GM23338 (cell line): Measurements from ENCODE around the gene DLG5. TPM values are rescaled to one million over a fixed set of nuclear protein-coding genes. Genes with fewer than 3 reads are reported as not detected.

ENCODE experiments used
- ATAC-seq: fragments of 200-7000 bp; cut with Tn5 transposase; 3 replicates; pipeline ENCODE4 v1.9.1; 2020
- DNase-seq: peaks from one replicate; pipeline ENCODE4 v3.0.0-alpha.2; 2015; ENCODE audit warnings: low spot score
- H2AFZ ChIP-seq: fragments of 200-600 bp; sonication (generic); 2 replicates; pipeline ENCODE4 v1.8.0; 2016; ENCODE audit warnings: antibody characterized with exemption, mild to moderate bottlenecking, moderate library complexity
- H3F3A ChIP-seq: fragments of 200-600 bp; sonication (generic); replicated peaks from 2 replicates; pipeline ENCODE4 v1.8.0; 2017; ENCODE audit warnings: antibody characterized with exemption, mixed run types, low read depth
- H3K27ac ChIP-seq: fragments of 200-600 bp; sonication (generic); 2 replicates; pipeline ENCODE4 v1.6.1; 2016; ENCODE audit warnings: low read depth
- H3K27me3 ChIP-seq: fragments of 200-600 bp; sonication (generic); 2 replicates; pipeline ENCODE4 v1.8.0; 2016; ENCODE audit warnings: mild to moderate bottlenecking, mixed run types, moderate library complexity; ENCODE audit not compliant: insufficient read depth
- H3K36me3 ChIP-seq: fragments of 200-600 bp; sonication (generic); 2 replicates; pipeline ENCODE4 v1.8.0; 2016; ENCODE audit warnings: mild to moderate bottlenecking; ENCODE audit not compliant: insufficient read depth
- H3K4me1 ChIP-seq: fragments of 200-600 bp; sonication (generic); 2 replicates; pipeline ENCODE4 v1.8.0; 2016; ENCODE audit warnings: mild to moderate bottlenecking, moderate library complexity; ENCODE audit not compliant: insufficient read depth
- H3K4me2 ChIP-seq: fragments of 200-600 bp; sonication (generic); 2 replicates; pipeline ENCODE4 v1.7.1; 2017; ENCODE audit warnings: mixed run types
- H3K4me3 ChIP-seq: fragments of 200-600 bp; sonication (generic); 2 replicates; pipeline ENCODE4 v1.6.1; 2016; ENCODE audit warnings: mixed run types
- H3K79me2 ChIP-seq: fragments of 200-600 bp; sonication (generic); replicated peaks from 2 replicates; pipeline ENCODE4 v1.8.0; 2017; ENCODE audit warnings: mild to moderate bottlenecking; ENCODE audit not compliant: insufficient read depth
- H3K9me2 ChIP-seq: fragments of 200-600 bp; sonication (generic); 2 replicates; pipeline ENCODE4 v1.8.0; 2017; ENCODE audit not compliant: insufficient read depth
- H4K20me1 ChIP-seq: fragments of 200-600 bp; sonication (generic); replicated peaks from 2 replicates; pipeline ENCODE4 v1.8.0; 2017; ENCODE audit warnings: mild to moderate bottlenecking; ENCODE audit not compliant: insufficient read depth
- H3K27ac Mint-ChIP-seq: 2 replicates; pipeline ENCODE4 v1.8.0; 2020; ENCODE audit warnings: inconsistent platforms, mild to moderate bottlenecking, moderate library complexity, mixed read lengths
- H3K27me3 Mint-ChIP-seq: 3 replicates; pipeline ENCODE4 v1.8.0; 2022; ENCODE audit warnings: low read depth, mild to moderate bottlenecking, moderate library complexity, mixed read lengths, inconsistent platforms; ENCODE audit not compliant: insufficient read depth, poor library complexity
- H3K36me3 Mint-ChIP-seq: 3 replicates; pipeline ENCODE4 v1.8.0; 2021; ENCODE audit warnings: low read depth, mild to moderate bottlenecking, inconsistent platforms, moderate library complexity, mixed read lengths
- H3K4me1 Mint-ChIP-seq: 3 replicates; pipeline ENCODE4 v1.8.0; 2020; ENCODE audit warnings: mild to moderate bottlenecking, inconsistent platforms, mixed read lengths
- H3K4me3 Mint-ChIP-seq: 3 replicates; pipeline ENCODE4 v1.8.0; 2021; ENCODE audit warnings: moderate library complexity, mild to moderate bottlenecking, inconsistent platforms, mixed read lengths
- H3K9me3 Mint-ChIP-seq: 3 replicates; pipeline ENCODE4 v1.8.0; 2020; ENCODE audit warnings: moderate library complexity, mild to moderate bottlenecking, inconsistent platforms, mixed read lengths
- CREB1 ChIP-seq: fragments of 250-450 bp; sonication (Bioruptor Pico); IDR thresholded peaks from 2 replicates; pipeline ENCODE4 v1.5.0; 2020; ENCODE audit warnings: low read depth, mild to moderate bottlenecking, moderate library complexity
- CTCF ChIP-seq, 2 experiments: fragments of 200-600 bp in 1 of 2; sonication (generic) in 1 of 2; conservative IDR thresholded peaks; 2 replicates each; pipeline versions ENCODE4 v1.5.1 to v1.6.1; 2016 to 2017; ENCODE audit warnings: antibody characterized with exemption in 2 of 2, low read depth in 2 of 2, mild to moderate bottlenecking in 2 of 2, moderate library complexity in 1 of 2
- EZH2 ChIP-seq: fragments of 200-600 bp; sonication (generic); IDR thresholded peaks from one replicate; pipeline ENCODE4 v1.8.0; 2017; ENCODE audit warnings: antibody characterized with exemption, mild to moderate bottlenecking, low read depth; ENCODE audit not compliant: unreplicated experiment
- EZH2phosphoT487 ChIP-seq: fragments of 200-600 bp; sonication (generic); IDR thresholded peaks from one replicate; pipeline ENCODE4 v1.8.1; 2018; ENCODE audit warnings: antibody characterized with exemption; ENCODE audit not compliant: unreplicated experiment
- JUNB ChIP-seq: IDR thresholded peaks from one replicate; pipeline ENCODE4 v1.6.1; 2016; ENCODE audit warnings: antibody characterized with exemption; ENCODE audit not compliant: unreplicated experiment
- NANOG ChIP-seq: IDR thresholded peaks from 2 replicates; pipeline ENCODE4 v1.6.1; 2016; ENCODE audit warnings: antibody characterized with exemption, borderline replicate concordance
- POLR2AphosphoS5 ChIP-seq: IDR thresholded peaks from 2 replicates; pipeline ENCODE4 v1.6.1; 2016; ENCODE audit warnings: antibody characterized with exemption, low read depth
- STAT1 ChIP-seq: IDR thresholded peaks from one replicate; pipeline ENCODE4 v1.6.1; 2016; ENCODE audit warnings: antibody characterized with exemption; ENCODE audit not compliant: unreplicated experiment
- ZNF114 ChIP-seq: fragments of 250-450 bp; sonication (Bioruptor Pico); IDR thresholded peaks from 2 replicates; pipeline ENCODE4 v1.5.0; 2020; ENCODE audit warnings: mild to moderate bottlenecking, moderate library complexity
- ZNF331 ChIP-seq: fragments of 250-450 bp; sonication (Bioruptor Pico); IDR thresholded peaks from 2 replicates; pipeline ENCODE4 v1.5.0; 2020; ENCODE audit warnings: low read depth, mild to moderate bottlenecking, moderate library complexity
- polyA plus RNA-seq: library from polyadenylated mRNA; unstranded; fragments of >200 nt; fragmentation: Nextera tagmentation; extraction: Ambion mirVana; gene quantifications from 2 replicates; pipeline ENCODE4 v1.2.1, GENCODE V29; 2016
- total RNA-seq: library from RNA; depleted of rRNA; stranded (reverse); fragments of >200 nt; shearing (Covaris generic); gene quantifications from 2 replicates; pipeline ENCODE4 v1.2.3, GENCODE V29; 2014
- TF ChIP-seq, protein P1 (sequence below): IDR thresholded peaks from 2 replicates; pipeline ENCODE4 v1.6.1; 2016; ENCODE audit warnings: antibody characterized with exemption
- TF ChIP-seq, protein P2 (sequence below): fragments of 250-450 bp; sonication (Bioruptor Pico); IDR thresholded peaks from 2 replicates; pipeline ENCODE4 v1.5.0; 2020; ENCODE audit warnings: mild to moderate bottlenecking, moderate library complexity

DLG5 gene
- total and polyA plus RNA-seq, 2 experiments from 2014 or later = 7.4 to 66.6 TPM

- TF ChIP-seq STAT1 (no peak), CTCF (conservative IDR thresholded peaks at IDR 0.05; ENCODE audit: low read depth in 2 of 2) (no peak), POLR2AphosphoS5 (no peak), EZH2 (no peak)
- TF ChIP-seq, protein P1, sequence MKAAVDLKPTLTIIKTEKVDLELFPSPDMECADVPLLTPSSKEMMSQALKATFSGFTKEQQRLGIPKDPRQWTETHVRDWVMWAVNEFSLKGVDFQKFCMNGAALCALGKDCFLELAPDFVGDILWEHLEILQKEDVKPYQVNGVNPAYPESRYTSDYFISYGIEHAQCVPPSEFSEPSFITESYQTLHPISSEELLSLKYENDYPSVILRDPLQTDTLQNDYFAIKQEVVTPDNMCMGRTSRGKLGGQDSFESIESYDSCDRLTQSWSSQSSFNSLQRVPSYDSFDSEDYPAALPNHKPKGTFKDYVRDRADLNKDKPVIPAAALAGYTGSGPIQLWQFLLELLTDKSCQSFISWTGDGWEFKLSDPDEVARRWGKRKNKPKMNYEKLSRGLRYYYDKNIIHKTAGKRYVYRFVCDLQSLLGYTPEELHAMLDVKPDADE = no peak
Observed at GRCh38 chr10:77959384-77959783, 32.8 kb upstream of the DLG5 start (continued).

- Mint-ChIP-seq H3K4me1 (no peaks in the 10 kb centered on the region), H3K4me3 (no peak overlapping the region), H3K9me3 (peaks cover 26% of the 10 kb centered on the region), H3K27me3 (peaks cover 6% of the 10 kb centered on the region), H3K36me3 (peaks cover 18% of the 10 kb centered on the region), H3K27ac (no peak overlapping the region)
- Histone ChIP-seq H4K20me1 (no peaks in the 10 kb centered on the region), H3K4me1 (no peaks in the 10 kb centered on the region), H3K27me3 (no peaks in the 10 kb centered on the region), H3K79me2 (no peaks in the 10 kb centered on the region), H2AFZ (no peak overlapping the region), H3K4me3 (no peak overlapping the region), H3K27ac (no peak overlapping the region), H3F3A (0 out of 2 replicates have a peak, but pooled peaks cover 2% of the 10 kb centered on the region), H3K36me3 (no peaks in the 10 kb centered on the region; the same call in 1 of the 2 replicates), H3K4me2 (no peak overlapping the region), H3K9me2 (no peaks in the 10 kb centered on the region; the same call in 1 of the 2 replicates)
- no peak for DNase-seq
- ATAC-seq = no peak
- TF ChIP-seq JUNB = no peak
- no peak for TF ChIP-seq ZNF331 (CRISPR knock-in tag)
- TF ChIP-seq STAT1 = no peak
- no peak for TF ChIP-seq EZH2phosphoT487
- TF ChIP-seq, protein P2, sequence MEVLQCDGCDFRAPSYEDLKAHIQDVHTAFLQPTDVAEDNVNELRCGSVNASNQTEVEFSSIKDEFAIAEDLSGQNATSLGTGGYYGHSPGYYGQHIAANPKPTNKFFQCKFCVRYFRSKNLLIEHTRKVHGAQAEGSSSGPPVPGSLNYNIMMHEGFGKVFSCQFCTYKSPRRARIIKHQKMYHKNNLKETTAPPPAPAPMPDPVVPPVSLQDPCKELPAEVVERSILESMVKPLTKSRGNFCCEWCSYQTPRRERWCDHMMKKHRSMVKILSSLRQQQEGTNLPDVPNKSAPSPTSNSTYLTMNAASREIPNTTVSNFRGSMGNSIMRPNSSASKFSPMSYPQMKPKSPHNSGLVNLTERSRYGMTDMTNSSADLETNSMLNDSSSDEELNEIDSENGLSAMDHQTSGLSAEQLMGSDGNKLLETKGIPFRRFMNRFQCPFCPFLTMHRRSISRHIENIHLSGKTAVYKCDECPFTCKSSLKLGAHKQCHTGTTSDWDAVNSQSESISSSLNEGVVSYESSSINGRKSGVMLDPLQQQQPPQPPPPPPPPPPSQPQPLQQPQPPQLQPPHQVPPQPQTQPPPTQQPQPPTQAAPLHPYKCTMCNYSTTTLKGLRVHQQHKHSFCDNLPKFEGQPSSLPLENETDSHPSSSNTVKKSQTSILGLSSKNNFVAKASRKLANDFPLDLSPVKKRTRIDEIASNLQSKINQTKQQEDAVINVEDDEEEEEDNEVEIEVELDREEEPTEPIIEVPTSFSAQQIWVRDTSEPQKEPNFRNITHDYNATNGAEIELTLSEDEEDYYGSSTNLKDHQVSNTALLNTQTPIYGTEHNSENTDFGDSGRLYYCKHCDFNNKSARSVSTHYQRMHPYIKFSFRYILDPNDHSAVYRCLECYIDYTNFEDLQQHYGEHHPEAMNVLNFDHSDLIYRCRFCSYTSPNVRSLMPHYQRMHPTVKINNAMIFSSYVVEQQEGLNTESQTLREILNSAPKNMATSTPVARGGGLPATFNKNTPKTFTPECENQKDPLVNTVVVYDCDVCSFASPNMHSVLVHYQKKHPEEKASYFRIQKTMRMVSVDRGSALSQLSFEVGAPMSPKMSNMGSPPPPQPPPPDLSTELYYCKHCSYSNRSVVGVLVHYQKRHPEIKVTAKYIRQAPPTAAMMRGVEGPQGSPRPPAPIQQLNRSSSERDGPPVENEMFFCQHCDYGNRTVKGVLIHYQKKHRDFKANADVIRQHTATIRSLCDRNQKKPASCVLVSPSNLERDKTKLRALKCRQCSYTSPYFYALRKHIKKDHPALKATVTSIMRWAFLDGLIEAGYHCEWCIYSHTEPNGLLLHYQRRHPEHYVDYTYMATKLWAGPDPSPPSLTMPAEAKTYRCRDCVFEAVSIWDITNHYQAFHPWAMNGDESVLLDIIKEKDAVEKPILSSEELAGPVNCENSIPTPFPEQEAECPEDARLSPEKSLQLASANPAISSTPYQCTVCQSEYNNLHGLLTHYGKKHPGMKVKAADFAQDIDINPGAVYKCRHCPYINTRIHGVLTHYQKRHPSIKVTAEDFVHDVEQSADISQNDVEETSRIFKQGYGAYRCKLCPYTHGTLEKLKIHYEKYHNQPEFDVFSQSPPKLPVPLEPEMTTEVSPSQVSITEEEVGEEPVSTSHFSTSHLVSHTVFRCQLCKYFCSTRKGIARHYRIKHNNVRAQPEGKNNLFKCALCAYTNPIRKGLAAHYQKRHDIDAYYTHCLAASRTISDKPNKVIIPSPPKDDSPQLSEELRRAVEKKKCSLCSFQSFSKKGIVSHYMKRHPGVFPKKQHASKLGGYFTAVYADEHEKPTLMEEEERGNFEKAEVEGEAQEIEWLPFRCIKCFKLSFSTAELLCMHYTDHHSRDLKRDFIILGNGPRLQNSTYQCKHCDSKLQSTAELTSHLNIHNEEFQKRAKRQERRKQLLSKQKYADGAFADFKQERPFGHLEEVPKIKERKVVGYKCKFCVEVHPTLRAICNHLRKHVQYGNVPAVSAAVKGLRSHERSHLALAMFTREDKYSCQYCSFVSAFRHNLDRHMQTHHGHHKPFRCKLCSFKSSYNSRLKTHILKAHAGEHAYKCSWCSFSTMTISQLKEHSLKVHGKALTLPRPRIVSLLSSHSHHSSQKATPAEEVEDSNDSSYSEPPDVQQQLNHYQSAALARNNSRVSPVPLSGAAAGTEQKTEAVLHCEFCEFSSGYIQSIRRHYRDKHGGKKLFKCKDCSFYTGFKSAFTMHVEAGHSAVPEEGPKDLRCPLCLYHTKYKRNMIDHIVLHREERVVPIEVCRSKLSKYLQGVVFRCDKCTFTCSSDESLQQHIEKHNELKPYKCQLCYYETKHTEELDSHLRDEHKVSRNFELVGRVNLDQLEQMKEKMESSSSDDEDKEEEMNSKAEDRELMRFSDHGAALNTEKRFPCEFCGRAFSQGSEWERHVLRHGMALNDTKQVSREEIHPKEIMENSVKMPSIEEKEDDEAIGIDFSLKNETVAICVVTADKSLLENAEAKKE = no peak
- TF ChIP-seq, protein P1 = no peak
- no peak for TF ChIP-seq CTCF (conservative IDR thresholded peaks at IDR 0.05; ENCODE audit: low read depth in 2 of 2)
- TF ChIP-seq EZH2 = no peak
- TF ChIP-seq CREB1 = no peak
- TF ChIP-seq NANOG = no peak
- TF ChIP-seq ZNF114 (CRISPR knock-in tag) = no peak
Observed at GRCh38 chr10:77955136-77955535, 28.6 kb upstream of the DLG5 start.
